ENCODE measurements around the gene UNCX.

Gene UNCX

GRCh38 chr7:1252540-1253090 is 19.9 kb downstream of the UNCX start:
- no peak for TF ChIP-seq CTCF (IDR thresholded peaks at IDR 0.05)

- TF ChIP-seq CTCF (IDR thresholded peaks at IDR 0.05) = no peak
These were observed 21.1 kb downstream of the UNCX start for GRCh38 chr7:1253681-1254181.

GRCh38 chr7:1254281-1255079 is 21.8 kb downstream of the UNCX start:
- TF ChIP-seq CTCF (IDR thresholded peaks at IDR 0.05) = no peak

- TF ChIP-seq CTCF (IDR thresholded peaks at IDR 0.05) = no peak
These were observed 22.6 kb downstream of the UNCX start for GRCh38 chr7:1255080-1255816.

GRCh38 chr7:1255817-1256340 is 23.2 kb downstream of the UNCX start:
- TF ChIP-seq CTCF (IDR thresholded peaks at IDR 0.05) = no peak

- no peak for TF ChIP-seq CTCF (IDR thresholded peaks at IDR 0.05)
These were observed 23.9 kb downstream of the UNCX start for GRCh38 chr7:1256621-1257020.

- TF ChIP-seq CTCF (IDR thresholded peaks at IDR 0.05) = no peak
These were observed 24.5 kb downstream of the UNCX start for GRCh38 chr7:1257221-1257620.
